Gastroesophageal sphincter (tissue), 4 donors: ENCODE data around the gene SEMA6A. TPM values are rescaled to one million over a fixed set of nuclear protein-coding genes. Genes with fewer than 3 reads are reported as not detected.
A peak's percentile ranks its signal among the peaks of the same experiment; 100 is the strongest.

Source experiments
- ATAC-seq: fragments of 150-250 bp; one replicate; pipeline ENCODE4 v1.9.1; 2016; ENCODE audit warnings: mild to moderate bottlenecking, moderate library complexity
- H3K27ac ChIP-seq, 4 donors: fragments of 200-600 bp; sonication (generic) in 3 of 4; 1 replicate in 3 of 4; 2 replicates in 1 of 4; pipeline ENCODE4 v1.5.1; 2016 to 2019
- H3K27me3 ChIP-seq: fragments of 200-600 bp; sonication (generic); one replicate; pipeline ENCODE4 v1.5.1; 2019
- H3K36me3 ChIP-seq, 2 donors: fragments of 200-600 bp; sonication (generic); one replicate each; pipeline ENCODE4 v1.5.1; 2019; ENCODE audit warnings: control low read depth in 1 of 2
- H3K4me1 ChIP-seq, 3 donors: fragments of 200-600 bp; sonication (generic); 1 replicate in 2 of 3; 2 replicates in 1 of 3; pipeline ENCODE4 v1.5.1; 2016 to 2019; ENCODE audit warnings: control low read depth in 2 of 3
- H3K4me3 ChIP-seq, 2 donors: fragments of 200-600 bp; sonication (generic); one replicate each; pipeline ENCODE4 v1.5.1; 2019; ENCODE audit warnings: mild to moderate bottlenecking in 1 of 2, moderate library complexity in 1 of 2
- H3K9me3 ChIP-seq, 3 donors: fragments of 200-600 bp; sonication (generic); one replicate each; pipeline ENCODE4 v1.5.1; 2017 to 2019; ENCODE audit warnings: control low read depth in 2 of 3
- CTCF ChIP-seq, 4 experiments: fragments of 200-600 bp in 2 of 4; fragments of 450-650 bp in 2 of 4; sonication (generic) in 1 of 4; IDR thresholded peaks; one replicate each; pipeline ENCODE4 v1.5.1; 2017 to 2019; ENCODE audit warnings: antibody characterized with exemption in 4 of 4, mild to moderate bottlenecking in 2 of 4, moderate library complexity in 2 of 4
- EP300 ChIP-seq: sonication (generic); formaldehyde crosslinking; IDR thresholded peaks from one replicate; pipeline ENCODE4 v1.6.1; 2017; ENCODE audit warnings: antibody characterized with exemption, mild to moderate bottlenecking
- POLR2A ChIP-seq, 2 donors: fragments of 450-650 bp; IDR thresholded peaks; one replicate each; pipeline ENCODE4 v1.6.1; 2017; ENCODE audit warnings: antibody characterized with exemption in 2 of 2, mild to moderate bottlenecking in 2 of 2, moderate library complexity in 1 of 2
- POLR2AphosphoS5 ChIP-seq: sonication (generic); formaldehyde crosslinking; IDR thresholded peaks from one replicate; pipeline ENCODE4 v1.6.1; 2017; ENCODE audit warnings: antibody characterized with exemption
- WGBS, 2 donors: methylation state at CpG; one replicate each; pipeline ENCODE4 v1.1.5; 2018; ENCODE audit warnings: low coverage in 1 of 2; 5-methylcytosine and 5-hydroxymethylcytosine counted together
- total RNA-seq, 4 donors: library from RNA; depleted of rRNA; stranded (reverse); fragments of >200 nt; gene quantifications; one replicate each; pipeline ENCODE4 v1.1.0, GENCODE V29; 2016

SEMA6A gene
- total RNA-seq, 4 donors from 2014 or later, result 10.9 to 19.8 (median 17.8) TPM

GRCh38 chr5:116457062-116457461 lies 117.6 kb downstream of the SEMA6A start:
- TF ChIP-seq EP300, result no peak
- no peak for TF ChIP-seq POLR2A (IDR thresholded peaks at IDR 0.05)
- H3K27ac ChIP-seq, result no peak overlapping the region
- ATAC-seq, result no peak
- no peaks in the 10 kb centered on the region for H3K36me3 ChIP-seq
- peaks cover 0 to 25% (median 0%) of the 10 kb centered on the region in 3 donors for H3K4me1 ChIP-seq
- H3K4me3 ChIP-seq, result no peak overlapping the region
- H3K9me3 ChIP-seq, result no peaks in the 10 kb centered on the region
- no peaks in the 10 kb centered on the region for H3K27me3 ChIP-seq
- 81 to 97% methylated on average over 4 of the region's 4 CpGs for WGBS, 2 donors

- Histone ChIP-seq H3K36me3 (no peaks in the 10 kb centered on the region), H3K9me3 (no peaks in the 10 kb centered on the region), H3K4me3 (no peak overlapping the region), H3K4me1 (peaks cover 0 to 25% (median 0%) of the 10 kb centered on the region in 3 donors), H3K27ac (no peak overlapping the region), H3K27me3 (no peaks in the 10 kb centered on the region)
- WGBS, 2 donors, result 13 to 30% methylated on average over 1 of the region's 1 CpG
- TF ChIP-seq EP300 (no peak), POLR2A (IDR thresholded peaks at IDR 0.05) (no peak), CTCF (IDR thresholded peaks at IDR 0.05) (no peak), POLR2AphosphoS5 (no peak)
- no peak for ATAC-seq
Observed at GRCh38 chr5:116456036-116456435, 118.6 kb downstream of the SEMA6A start.

GRCh38 chr5:116455061-116455460 lies 119.6 kb downstream of the SEMA6A start:
- WGBS, 2 donors, result 43 to 77% methylated on average over 5 of the region's 5 CpGs
- peak overlapping the region in 2 of 4 donors; percentile 29 to 32 for H3K27ac ChIP-seq
- peaks cover 0 to 25% (median 0%) of the 10 kb centered on the region in 3 donors for H3K4me1 ChIP-seq
- ATAC-seq, result no peak
- no peak overlapping the region for H3K4me3 ChIP-seq
- H3K9me3 ChIP-seq, result no peaks in the 10 kb centered on the region
- TF ChIP-seq EP300 (no peak), CTCF (IDR thresholded peaks at IDR 0.05) (no peak), POLR2A (IDR thresholded peaks at IDR 0.05) (no peak), POLR2AphosphoS5 (no peak)
- no peaks in the 10 kb centered on the region for H3K27me3 ChIP-seq
- H3K36me3 ChIP-seq, result no peaks in the 10 kb centered on the region

- TF ChIP-seq EP300 (no peak), POLR2AphosphoS5 (no peak), CTCF (IDR thresholded peaks at IDR 0.05) (no peak), POLR2A (IDR thresholded peaks at IDR 0.05) (no peak)
- no peaks in the 10 kb centered on the region for H3K27me3 ChIP-seq
- no peaks in the 10 kb centered on the region for H3K36me3 ChIP-seq
- WGBS, 2 donors, result 11 to 37% methylated on average over 2 to 7 of the region's 9 CpGs
- peak; percentile 60 for ATAC-seq
- no peaks in the 10 kb centered on the region for H3K9me3 ChIP-seq
- peaks cover 0 to 25% (median 0%) of the 10 kb centered on the region in 3 donors for H3K4me1 ChIP-seq
- peak overlapping the region in 2 of 4 donors; percentile 29 to 32 for H3K27ac ChIP-seq
- H3K4me3 ChIP-seq, result no peak overlapping the region
Observed at GRCh38 chr5:116454417-116454927, 120.2 kb downstream of the SEMA6A start.

GRCh38 chr5:116453988-116454411 lies 120.6 kb downstream of the SEMA6A start:
- no peak for ATAC-seq
- Histone ChIP-seq H3K36me3 (no peaks in the 10 kb centered on the region), H3K27ac (peak overlapping the region in 1 of 4 donors; percentile 29), H3K4me1 (peaks cover 0 to 25% (median 0%) of the 10 kb centered on the region in 3 donors), H3K4me3 (no peak overlapping the region), H3K27me3 (no peaks in the 10 kb centered on the region), H3K9me3 (no peaks in the 10 kb centered on the region)
- TF ChIP-seq EP300, result no peak
- no peak for TF ChIP-seq CTCF (IDR thresholded peaks at IDR 0.05)
- TF ChIP-seq POLR2AphosphoS5, result no peak
- TF ChIP-seq POLR2A (IDR thresholded peaks at IDR 0.05), result no peak
- 32% methylated on average over 5 of the region's 5 CpGs; no CpG with 5 or more reads in 1 of the 2 donors for WGBS, 2 donors
